SK-N-SH treated with all-trans-retinoic acid at 6 μM for 48 hours (cell line): ENCODE results near the gene ADK.
"Not testable (repeated sequence)": the region's sequence is repeated elsewhere in the genome, so short reads cannot be mapped to it uniquely, and the experiment has no call there.

Experiments used
- ATAC-seq: fragments of 200-7000 bp; cut with Tn5 transposase; 3 replicates; pipeline ENCODE4 v1.9.1; 2020; ENCODE audit warnings: mild to moderate bottlenecking, moderate library complexity
- ARNTL ChIP-seq: fragments of 450-650 bp; formaldehyde crosslinking; IDR thresholded peaks from 2 replicates; pipeline ENCODE4 v1.5.0; 2020; ENCODE audit warnings: low read depth, mild to moderate bottlenecking, moderate library complexity, borderline replicate concordance
- BACH2 ChIP-seq: fragments of 250-450 bp; sonication (Bioruptor Pico); IDR thresholded peaks from 2 replicates; pipeline ENCODE4 v1.9.0; 2021; ENCODE audit warnings: mild to moderate bottlenecking, borderline replicate concordance
- ESRRG ChIP-seq: fragments of 250-450 bp; sonication (Bioruptor Pico); IDR thresholded peaks from 2 replicates; pipeline ENCODE4 v1.6.1; 2021; ENCODE audit warnings: mild to moderate bottlenecking
- GLIS3 ChIP-seq: fragments of 250-450 bp; sonication (Bioruptor Pico); IDR thresholded peaks from 2 replicates; pipeline ENCODE4 v1.5.0; 2020; ENCODE audit warnings: mild to moderate bottlenecking, moderate library complexity
- ISL1 ChIP-seq: fragments of 250-450 bp; sonication (Bioruptor Pico); IDR thresholded peaks from 2 replicates; pipeline ENCODE4 v2.1.2; 2022; ENCODE audit warnings: mild to moderate bottlenecking, moderate library complexity
- OSR1 ChIP-seq: fragments of 250-450 bp; sonication (Bioruptor Pico); IDR thresholded peaks from 2 replicates; pipeline ENCODE4 v1.8.0; 2022; ENCODE audit warnings: moderate library complexity, mild to moderate bottlenecking, inconsistent platforms
- PATZ1 ChIP-seq: fragments of 250-450 bp; sonication (Bioruptor Pico); IDR thresholded peaks from 2 replicates; pipeline ENCODE4 v1.8.0; 2020; ENCODE audit warnings: mild to moderate bottlenecking, moderate library complexity, borderline replicate concordance
- PPARA ChIP-seq: fragments of 250-450 bp; sonication (Bioruptor Pico); IDR thresholded peaks from 2 replicates; pipeline ENCODE4 v1.5.0; 2020; ENCODE audit warnings: mild to moderate bottlenecking, borderline replicate concordance
- RARB ChIP-seq: fragments of 250-450 bp; sonication (Bioruptor Pico); IDR thresholded peaks from 2 replicates; pipeline ENCODE4 v1.8.0; 2021; ENCODE audit warnings: mild to moderate bottlenecking, moderate library complexity
- SNAI2 ChIP-seq: fragments of 250-450 bp; sonication (Bioruptor Pico); IDR thresholded peaks from 2 replicates; pipeline ENCODE4 v1.5.0; 2020; ENCODE audit warnings: mild to moderate bottlenecking, moderate library complexity
- TCF4 ChIP-seq: fragments of 250-450 bp; sonication (Bioruptor Pico); IDR thresholded peaks from 2 replicates; pipeline ENCODE4 v1.8.0; 2021; ENCODE audit warnings: mild to moderate bottlenecking, moderate library complexity, borderline replicate concordance
- TOX ChIP-seq: fragments of 250-450 bp; sonication (Bioruptor Pico); IDR thresholded peaks from 2 replicates; pipeline ENCODE4 v1.8.0; 2021; ENCODE audit warnings: mild to moderate bottlenecking, moderate library complexity, borderline replicate concordance
- ZC3H10 ChIP-seq: fragments of 250-450 bp; sonication (Bioruptor Pico); IDR thresholded peaks from 2 replicates; pipeline ENCODE4 v1.5.1; 2021; ENCODE audit warnings: mild to moderate bottlenecking, moderate library complexity
- ZFP3 ChIP-seq: fragments of 250-450 bp; sonication (Bioruptor Pico); IDR thresholded peaks from 2 replicates; pipeline ENCODE4 v1.5.0; 2020; ENCODE audit warnings: mild to moderate bottlenecking, moderate library complexity
- ZFP30 ChIP-seq: fragments of 450-650 bp; formaldehyde crosslinking; IDR thresholded peaks from 2 replicates; pipeline ENCODE4 v1.5.0; 2022; ENCODE audit warnings: mild to moderate bottlenecking, moderate library complexity
- TF ChIP-seq, protein P1 (sequence below): fragments of 250-450 bp; sonication (Bioruptor Pico); IDR thresholded peaks from 2 replicates; pipeline ENCODE4 v1.5.1; 2021; ENCODE audit warnings: mild to moderate bottlenecking, moderate library complexity
- TF ChIP-seq, protein P2 (sequence below): fragments of 250-450 bp; sonication (Bioruptor Pico); IDR thresholded peaks from 2 replicates; pipeline ENCODE4 v1.5.0; 2020; ENCODE audit warnings: mild to moderate bottlenecking, moderate library complexity
- TF ChIP-seq, protein P3 (sequence below): fragments of 250-450 bp; sonication (Bioruptor Pico); IDR thresholded peaks from 2 replicates; pipeline ENCODE4 v1.5.1; 2020; ENCODE audit warnings: low read depth, mild to moderate bottlenecking, moderate library complexity

ADK gene

GRCh38 chr10:74179111-74179710 lies 28.2 kb downstream of the ADK start (continued):
- TF ChIP-seq TOX (no peak), TCF4 (CRISPR knock-in tag) (no peak), BACH2 (peak; percentile 75; the same call in 1 of the 2 replicates), ARNTL (no peak), SNAI2 (CRISPR knock-in tag) (peak; percentile 97), ESRRG (peak; percentile 67; the same call in 1 of the 2 replicates), PATZ1 (CRISPR knock-in tag) (peak; percentile 48; the same call in 1 of the 2 replicates), OSR1 (CRISPR knock-in tag) (no peak), GLIS3 (CRISPR knock-in tag) (0 out of 2 replicates have a peak, but pooled peaks have one; percentile 62)
- TF ChIP-seq, protein P1, sequence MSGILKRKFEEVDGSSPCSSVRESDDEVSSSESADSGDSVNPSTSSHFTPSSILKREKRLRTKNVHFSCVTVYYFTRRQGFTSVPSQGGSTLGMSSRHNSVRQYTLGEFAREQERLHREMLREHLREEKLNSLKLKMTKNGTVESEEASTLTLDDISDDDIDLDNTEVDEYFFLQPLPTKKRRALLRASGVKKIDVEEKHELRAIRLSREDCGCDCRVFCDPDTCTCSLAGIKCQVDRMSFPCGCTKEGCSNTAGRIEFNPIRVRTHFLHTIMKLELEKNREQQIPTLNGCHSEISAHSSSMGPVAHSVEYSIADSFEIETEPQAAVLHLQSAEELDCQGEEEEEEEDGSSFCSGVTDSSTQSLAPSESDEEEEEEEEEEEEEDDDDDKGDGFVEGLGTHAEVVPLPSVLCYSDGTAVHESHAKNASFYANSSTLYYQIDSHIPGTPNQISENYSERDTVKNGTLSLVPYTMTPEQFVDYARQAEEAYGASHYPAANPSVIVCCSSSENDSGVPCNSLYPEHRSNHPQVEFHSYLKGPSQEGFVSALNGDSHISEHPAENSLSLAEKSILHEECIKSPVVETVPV, result no peak

GRCh38 chr10:74186678-74187077 lies 35.7 kb downstream of the ADK start:
- TF ChIP-seq OSR1 (CRISPR knock-in tag), result no peak
- no peak for TF ChIP-seq TCF4 (CRISPR knock-in tag)
- no peak for TF ChIP-seq ARNTL
- TF ChIP-seq ZFP3 (CRISPR knock-in tag), result no peak
- no peak for TF ChIP-seq PPARA
- TF ChIP-seq ZC3H10 (CRISPR knock-in tag), result no peak
- TF ChIP-seq, protein P1, result no peak
- TF ChIP-seq, protein P2, sequence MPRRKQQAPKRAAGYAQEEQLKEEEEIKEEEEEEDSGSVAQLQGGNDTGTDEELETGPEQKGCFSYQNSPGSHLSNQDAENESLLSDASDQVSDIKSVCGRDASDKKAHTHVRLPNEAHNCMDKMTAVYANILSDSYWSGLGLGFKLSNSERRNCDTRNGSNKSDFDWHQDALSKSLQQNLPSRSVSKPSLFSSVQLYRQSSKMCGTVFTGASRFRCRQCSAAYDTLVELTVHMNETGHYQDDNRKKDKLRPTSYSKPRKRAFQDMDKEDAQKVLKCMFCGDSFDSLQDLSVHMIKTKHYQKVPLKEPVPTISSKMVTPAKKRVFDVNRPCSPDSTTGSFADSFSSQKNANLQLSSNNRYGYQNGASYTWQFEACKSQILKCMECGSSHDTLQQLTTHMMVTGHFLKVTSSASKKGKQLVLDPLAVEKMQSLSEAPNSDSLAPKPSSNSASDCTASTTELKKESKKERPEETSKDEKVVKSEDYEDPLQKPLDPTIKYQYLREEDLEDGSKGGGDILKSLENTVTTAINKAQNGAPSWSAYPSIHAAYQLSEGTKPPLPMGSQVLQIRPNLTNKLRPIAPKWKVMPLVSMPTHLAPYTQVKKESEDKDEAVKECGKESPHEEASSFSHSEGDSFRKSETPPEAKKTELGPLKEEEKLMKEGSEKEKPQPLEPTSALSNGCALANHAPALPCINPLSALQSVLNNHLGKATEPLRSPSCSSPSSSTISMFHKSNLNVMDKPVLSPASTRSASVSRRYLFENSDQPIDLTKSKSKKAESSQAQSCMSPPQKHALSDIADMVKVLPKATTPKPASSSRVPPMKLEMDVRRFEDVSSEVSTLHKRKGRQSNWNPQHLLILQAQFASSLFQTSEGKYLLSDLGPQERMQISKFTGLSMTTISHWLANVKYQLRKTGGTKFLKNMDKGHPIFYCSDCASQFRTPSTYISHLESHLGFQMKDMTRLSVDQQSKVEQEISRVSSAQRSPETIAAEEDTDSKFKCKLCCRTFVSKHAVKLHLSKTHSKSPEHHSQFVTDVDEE (CRISPR knock-in tag), result no peak
- no peak for TF ChIP-seq ZFP30 (CRISPR knock-in tag)
- TF ChIP-seq BACH2, result no peak
- TF ChIP-seq RARB (CRISPR knock-in tag), result no peak
- TF ChIP-seq, protein P3, sequence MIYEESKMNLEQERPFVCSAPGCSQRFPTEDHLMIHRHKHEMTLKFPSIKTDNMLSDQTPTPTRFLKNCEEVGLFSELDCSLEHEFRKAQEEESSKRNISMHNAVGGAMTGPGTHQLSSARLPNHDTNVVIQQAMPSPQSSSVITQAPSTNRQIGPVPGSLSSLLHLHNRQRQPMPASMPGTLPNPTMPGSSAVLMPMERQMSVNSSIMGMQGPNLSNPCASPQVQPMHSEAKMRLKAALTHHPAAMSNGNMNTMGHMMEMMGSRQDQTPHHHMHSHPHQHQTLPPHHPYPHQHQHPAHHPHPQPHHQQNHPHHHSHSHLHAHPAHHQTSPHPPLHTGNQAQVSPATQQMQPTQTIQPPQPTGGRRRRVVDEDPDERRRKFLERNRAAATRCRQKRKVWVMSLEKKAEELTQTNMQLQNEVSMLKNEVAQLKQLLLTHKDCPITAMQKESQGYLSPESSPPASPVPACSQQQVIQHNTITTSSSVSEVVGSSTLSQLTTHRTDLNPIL (CRISPR knock-in tag), result no peak
- no peak for ATAC-seq

- no peak for ATAC-seq
- TF ChIP-seq TOX, result no peak
- TF ChIP-seq ISL1 (CRISPR knock-in tag), result no peak
- peak; percentile 96 for TF ChIP-seq ZFP3 (CRISPR knock-in tag)
Observed at GRCh38 chr10:74187237-74187636, 36.2 kb downstream of the ADK start.

- ATAC-seq, result not testable (repeated sequence)
Observed at GRCh38 chr10:74188617-74189016, 37.6 kb downstream of the ADK start.

GRCh38 chr10:74189999-74190421 lies 39.0 kb downstream of the ADK start:
- no peak for TF ChIP-seq TCF4 (CRISPR knock-in tag)
- peak; percentile 78 for TF ChIP-seq ISL1 (CRISPR knock-in tag)
- ATAC-seq, result peak; percentile 95
